Fibroblast of mammary gland (primary cell): ENCODE measurements around the gene ARRDC5.
"Not testable (repeated sequence)": the region's sequence is repeated elsewhere in the genome, so short reads cannot be mapped to it uniquely, and the experiment has no call there.

Experiments
- DNase-seq: peaks from one replicate; pipeline ENCODE4 v3.0.0-alpha.2; 2010; ENCODE audit warnings: low read depth
- H3K4me3 ChIP-seq: 2 replicates; pipeline ENCODE4 v1.5.1; 2011; ENCODE audit warnings: low read depth, mild to moderate bottlenecking, low read length, moderate library complexity; ENCODE audit not compliant: control insufficient read depth
- CTCF ChIP-seq: conservative IDR thresholded peaks from 2 replicates; pipeline ENCODE4 v1.5.1; 2011; ENCODE audit warnings: low read depth, low read length, inconsistent platforms; ENCODE audit not compliant: control insufficient read depth, insufficient read depth

ARRDC5 gene

GRCh38 chr19:4867534-4868285 is 35.0 kb downstream of the ARRDC5 start, which contains the start of gene PLIN3:
TSS of gene PLIN3 (minus strand) at chr19:4867667. CDS start at chr19:4861394, 6,273 bp downstream.
- DNase-seq: peak; percentile 94
- no peak for TF ChIP-seq CTCF
- peak within 1 kb of the TSS; percentile 73 for H3K4me3 ChIP-seq

GRCh38 chr19:4866595-4867424 is 35.9 kb downstream of the ARRDC5 start:
- peak overlapping the region; percentile 73 for H3K4me3 ChIP-seq
- TF ChIP-seq CTCF: no peak
- peak; percentile 52 for DNase-seq

- DNase-seq: no peak
- no peak overlapping the region for H3K4me3 ChIP-seq
- no peak for TF ChIP-seq CTCF
Observed at GRCh38 chr19:4861147-4861546, 41.5 kb downstream of the ARRDC5 start.

GRCh38 chr19:4859697-4860096 is 43.0 kb downstream of the ARRDC5 start:
- no peak for DNase-seq
- H3K4me3 ChIP-seq: no peak overlapping the region
- TF ChIP-seq CTCF: no peak

- not testable (repeated sequence) for H3K4me3 ChIP-seq, DNase-seq
Observed at GRCh38 chr19:4856468-4856867, 46.2 kb downstream of the ARRDC5 start.

- H3K4me3 ChIP-seq, DNase-seq: not testable (repeated sequence)
Observed at GRCh38 chr19:4853506-4853905, 49.2 kb downstream of the ARRDC5 start.

- no peak for TF ChIP-seq CTCF
- H3K4me3 ChIP-seq: no peak overlapping the region
- DNase-seq: no peak
Observed at GRCh38 chr19:4852484-4852883, 50.2 kb downstream of the ARRDC5 start.
